GM15510 (cell line): Measurements from ENCODE around the gene TMEM134.

Experiments used
- POLR2A ChIP-seq: IDR thresholded peaks from 3 replicates; pipeline ENCODE4 v1.6.1; 2011; ENCODE audit warnings: borderline replicate concordance; ENCODE audit not compliant: insufficient read length; ENCODE audit errors: extremely low read depth

TMEM134 gene

DNA sequence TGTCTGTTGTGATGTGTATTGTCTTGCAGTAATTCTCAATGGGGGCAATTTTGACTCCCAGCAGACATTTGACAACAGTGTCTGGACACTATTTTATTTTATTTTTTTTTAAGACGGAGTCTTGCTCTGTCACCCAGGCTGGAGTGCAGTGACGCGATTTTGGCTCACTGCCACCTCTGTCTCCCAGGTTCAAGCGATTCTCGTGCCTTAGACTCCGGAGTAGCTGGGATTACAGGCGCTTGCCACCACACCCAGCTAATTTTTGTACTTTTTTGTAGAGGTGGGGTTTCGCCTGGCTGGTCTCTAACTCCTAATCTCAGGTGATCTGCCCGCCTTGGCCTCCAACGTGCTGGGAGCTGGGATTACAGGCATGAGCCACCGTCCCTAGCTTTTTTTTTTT is 39.3 kb downstream of the TMEM134 start:
- no peak for TF ChIP-seq POLR2A

DNA sequence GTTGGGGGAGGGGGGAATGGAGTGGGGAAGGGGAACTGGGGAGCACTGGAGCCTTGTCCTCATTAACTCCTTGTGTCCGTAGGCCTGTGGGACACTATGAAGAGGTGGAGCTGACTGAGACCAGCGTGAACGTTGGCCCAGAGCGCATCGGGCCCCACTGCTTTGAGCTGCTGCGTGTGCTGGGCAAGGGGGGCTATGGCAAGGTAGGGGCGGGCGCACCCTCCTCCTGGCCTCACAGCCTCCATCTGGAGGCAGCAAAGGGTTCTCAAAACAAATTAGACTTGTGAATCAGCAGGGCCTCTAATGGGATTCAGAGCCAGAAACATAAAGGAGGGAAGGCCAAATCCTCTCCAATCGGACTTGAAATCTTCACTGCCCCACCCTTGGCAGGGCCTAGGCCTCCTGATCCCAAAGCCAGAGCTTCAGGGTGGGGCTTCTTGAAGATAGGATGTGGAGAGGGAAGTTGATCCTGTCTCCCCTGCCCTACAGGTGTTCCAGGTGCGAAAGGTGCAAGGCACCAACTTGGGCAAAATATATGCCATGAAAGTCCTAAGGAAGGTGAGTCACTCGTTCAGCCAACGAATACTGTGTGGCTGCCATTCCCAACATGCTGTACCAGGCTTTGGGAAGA is 39.9 kb downstream of the TMEM134 start:
- TF ChIP-seq POLR2A: no peak

DNA sequence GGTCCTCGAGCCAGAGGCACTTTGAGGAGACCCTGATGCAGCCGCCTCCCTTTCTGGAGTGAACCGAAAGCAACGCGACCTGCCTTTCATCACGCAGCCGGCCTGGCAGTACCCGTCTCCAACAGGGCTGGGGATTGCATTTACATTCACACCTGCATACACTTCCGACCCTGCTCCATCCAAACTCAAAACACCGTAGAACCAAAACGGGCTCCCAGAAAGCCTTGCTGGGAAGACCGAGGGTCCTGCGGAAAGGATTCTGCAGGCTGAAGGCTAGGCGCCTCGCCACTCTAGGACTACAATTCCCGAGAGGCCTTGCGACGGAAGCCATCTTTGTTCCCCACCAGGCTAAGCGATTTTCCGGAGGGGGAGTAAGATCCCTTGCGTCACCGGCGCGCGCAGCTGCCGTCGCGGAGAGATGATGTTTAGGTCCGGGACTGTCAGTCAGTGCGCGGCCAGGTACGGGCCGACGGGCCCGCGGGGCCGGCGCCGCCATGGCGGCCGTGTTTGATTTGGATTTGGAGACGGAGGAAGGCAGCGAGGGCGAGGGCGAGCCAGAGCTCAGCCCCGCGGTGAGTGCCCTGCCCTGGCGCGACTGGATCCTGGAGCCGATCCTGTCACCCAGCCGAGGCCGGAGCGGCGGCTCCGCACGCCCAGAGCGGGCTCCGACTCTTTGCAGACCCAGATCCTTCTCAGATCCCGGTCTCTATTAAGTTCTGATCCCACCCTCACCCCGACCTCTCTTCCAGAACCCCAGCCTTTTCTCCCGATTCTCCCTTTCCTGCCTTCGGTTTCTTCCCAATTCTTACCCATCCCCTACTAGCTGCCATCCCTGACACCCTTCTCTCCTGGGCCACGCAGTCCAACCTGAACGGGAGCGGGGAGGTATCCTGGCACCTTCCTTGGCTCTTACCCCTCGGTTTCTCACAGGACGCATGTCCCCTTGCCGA is 40.7 kb downstream of the TMEM134 start, which contains the start of gene RPS6KB2:
TSS of gene RPS6KB2 (plus strand) at position 443 of the 950 bp plus-strand sequence. CDS start at position 495, 52 bp downstream.
- peak; percentile 90 for TF ChIP-seq POLR2A

DNA sequence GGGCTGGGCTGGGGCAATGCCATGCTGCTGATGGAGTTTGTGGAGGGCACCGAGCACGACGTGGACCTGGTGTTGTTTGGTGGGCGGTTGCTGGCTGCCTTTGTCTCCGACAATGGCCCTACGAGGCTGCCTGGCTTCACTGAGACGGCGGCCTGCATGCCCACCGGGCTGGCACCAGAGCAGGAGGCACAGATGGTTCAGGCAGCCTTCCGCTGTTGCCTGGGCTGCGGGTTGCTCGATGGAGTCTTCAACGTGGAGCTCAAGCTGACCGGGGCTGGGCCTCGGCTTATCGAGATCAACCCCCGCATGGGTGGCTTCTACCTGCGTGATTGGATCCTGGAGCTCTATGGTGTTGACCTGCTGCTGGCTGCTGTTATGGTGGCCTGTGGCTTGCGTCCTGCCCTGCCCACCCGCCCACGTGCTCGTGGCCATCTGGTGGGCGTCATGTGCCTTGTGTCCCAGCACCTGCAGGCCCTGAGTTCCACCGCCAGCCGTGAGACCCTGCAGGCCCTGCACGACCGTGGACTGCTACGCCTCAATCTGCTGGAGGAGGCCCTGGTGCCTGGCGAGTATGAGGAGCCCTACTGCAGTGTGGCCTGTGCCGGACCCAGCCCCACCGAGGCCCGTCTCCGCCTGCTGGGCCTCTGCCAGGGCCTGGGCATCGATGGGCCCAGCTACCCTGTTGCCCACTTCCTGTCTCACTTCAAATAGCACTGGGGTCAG is 45.0 kb downstream of the TMEM134 start:
- no peak for TF ChIP-seq POLR2A

DNA sequence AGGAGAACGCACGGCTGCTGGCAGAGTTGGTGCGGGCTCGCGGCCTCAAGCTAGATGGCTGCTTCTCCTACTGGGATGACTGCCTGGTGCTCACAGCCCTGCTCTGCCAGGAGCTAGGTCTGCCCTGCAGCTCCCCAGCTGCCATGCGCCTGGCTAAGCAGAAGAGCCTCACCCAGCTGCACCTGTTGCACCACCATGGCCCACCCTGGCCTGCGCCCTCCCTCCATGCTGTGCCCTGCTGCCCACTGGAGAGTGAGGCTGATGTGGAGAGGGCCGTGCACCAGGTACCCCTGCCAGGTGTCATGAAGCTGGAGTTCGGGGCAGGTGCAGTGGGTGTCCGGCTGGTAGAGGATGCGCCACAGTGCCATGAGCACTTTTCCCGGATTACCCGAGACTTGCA is 45.6 kb downstream of the TMEM134 start:
- no peak for TF ChIP-seq POLR2A

DNA sequence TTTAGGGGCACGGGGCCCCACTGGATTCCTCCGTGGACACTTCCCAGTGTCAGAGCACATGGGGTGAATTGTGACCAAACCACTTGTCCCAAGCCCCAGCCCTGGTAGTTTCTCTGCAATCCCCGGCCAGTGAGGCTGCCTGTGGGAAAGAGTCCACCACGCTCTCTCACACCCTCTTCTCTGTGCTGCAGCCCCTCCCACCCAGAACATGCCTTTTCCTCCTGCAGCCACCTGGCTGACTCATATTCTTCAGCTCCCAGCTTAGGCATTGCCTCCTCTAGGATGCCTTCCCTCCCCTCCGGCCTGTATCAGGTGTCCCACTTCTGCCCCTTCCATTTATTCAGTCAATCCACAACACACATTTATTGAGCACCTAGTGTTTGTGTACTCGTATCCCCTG is 46.2 kb downstream of the TMEM134 start:
- TF ChIP-seq POLR2A: no peak

DNA sequence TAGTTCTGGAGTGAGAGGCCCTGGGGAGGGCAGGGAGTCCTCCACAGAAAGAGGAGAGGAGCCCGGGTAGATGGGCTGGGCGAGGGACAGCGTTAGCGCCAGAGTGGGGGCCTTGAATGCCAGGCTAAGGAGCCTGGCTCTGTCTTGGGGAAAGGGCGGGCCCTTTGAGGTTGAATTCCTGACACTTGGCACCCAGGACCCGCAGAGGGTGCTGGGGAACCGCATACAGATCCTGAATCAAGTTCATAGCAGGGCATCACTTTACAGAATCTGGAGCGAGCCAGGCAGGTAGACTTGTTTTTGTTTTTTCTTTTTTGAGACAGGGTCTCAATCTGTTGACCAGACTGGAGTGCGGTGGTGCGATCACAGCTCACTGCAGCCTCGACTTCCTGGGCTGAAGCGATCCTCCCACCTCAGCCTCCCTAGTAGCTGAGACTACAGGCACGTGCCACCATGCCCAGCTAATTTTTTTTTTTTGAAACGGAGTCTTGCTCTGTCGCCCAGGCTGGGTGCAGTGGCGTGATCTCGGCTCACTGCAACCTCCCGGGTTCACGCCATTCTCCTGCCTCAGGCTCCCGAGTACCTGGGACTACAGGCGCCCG is 47.5 kb downstream of the TMEM134 start:
- TF ChIP-seq POLR2A: no peak

DNA sequence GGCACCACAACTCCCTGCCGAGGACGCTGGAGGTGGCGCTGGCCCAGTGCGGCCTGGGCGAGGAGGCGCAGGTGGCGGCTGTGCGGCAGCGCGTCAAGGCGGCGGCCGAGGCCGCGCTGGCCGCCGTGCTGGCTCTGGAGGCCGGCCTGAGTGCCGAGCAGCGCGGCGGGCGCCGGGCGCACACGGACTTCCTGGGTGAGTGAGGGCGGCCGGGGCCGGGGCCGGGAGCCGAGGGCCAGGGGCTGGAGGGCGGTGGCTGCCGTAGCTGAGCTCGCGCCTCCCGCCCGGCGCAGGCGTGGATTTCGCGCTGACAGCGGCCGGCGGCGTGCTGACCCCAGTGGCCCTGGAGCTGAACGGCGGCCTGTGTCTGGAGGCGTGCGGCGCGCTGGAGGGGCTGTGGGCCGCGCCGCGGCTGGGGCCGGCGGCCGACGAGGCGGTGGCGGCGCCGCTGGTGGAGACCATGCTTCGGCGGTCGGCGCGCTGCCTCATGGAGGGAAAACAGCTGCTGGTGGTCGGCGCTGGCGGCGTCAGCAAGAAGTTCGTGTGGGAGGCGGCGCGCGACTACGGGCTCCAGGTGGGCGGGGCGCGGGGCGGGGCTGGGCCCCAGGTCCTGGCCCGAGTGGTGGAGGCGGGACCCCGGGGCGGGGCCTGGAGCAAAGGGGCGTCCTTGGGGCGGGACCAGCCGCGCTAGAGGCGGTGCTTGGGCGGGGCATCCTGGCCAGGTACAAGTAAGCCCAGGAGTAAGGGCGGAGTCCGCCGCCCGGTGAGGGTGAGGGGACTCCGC is 48.2 kb downstream of the TMEM134 start:
- TF ChIP-seq POLR2A: peak; percentile 69

DNA sequence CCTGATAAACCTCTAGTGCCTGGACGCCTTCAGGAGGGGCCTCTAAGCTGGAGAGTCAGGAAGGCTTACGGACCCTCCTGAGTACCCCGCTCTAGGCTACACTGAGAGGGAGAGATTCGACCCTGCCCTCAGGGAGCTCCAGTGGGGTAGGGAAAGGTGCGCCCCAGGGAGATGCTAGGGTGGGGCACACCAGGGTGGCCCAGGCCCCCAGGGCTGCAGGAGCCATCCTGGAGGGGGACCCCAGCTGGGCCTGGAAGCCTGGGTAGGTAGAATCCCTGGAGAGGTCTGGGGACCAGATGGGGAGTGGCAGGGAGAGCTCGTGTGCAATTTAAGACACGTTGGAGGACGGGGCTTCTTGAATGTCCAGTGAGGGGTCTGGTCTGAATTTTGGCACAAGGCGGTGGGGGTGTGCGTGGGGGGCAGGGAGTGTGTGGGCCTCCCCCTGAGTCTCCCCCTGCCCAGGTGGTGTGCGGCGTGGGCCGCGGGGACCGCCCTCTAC is 48.9 kb downstream of the TMEM134 start:
- TF ChIP-seq POLR2A: no peak

DNA sequence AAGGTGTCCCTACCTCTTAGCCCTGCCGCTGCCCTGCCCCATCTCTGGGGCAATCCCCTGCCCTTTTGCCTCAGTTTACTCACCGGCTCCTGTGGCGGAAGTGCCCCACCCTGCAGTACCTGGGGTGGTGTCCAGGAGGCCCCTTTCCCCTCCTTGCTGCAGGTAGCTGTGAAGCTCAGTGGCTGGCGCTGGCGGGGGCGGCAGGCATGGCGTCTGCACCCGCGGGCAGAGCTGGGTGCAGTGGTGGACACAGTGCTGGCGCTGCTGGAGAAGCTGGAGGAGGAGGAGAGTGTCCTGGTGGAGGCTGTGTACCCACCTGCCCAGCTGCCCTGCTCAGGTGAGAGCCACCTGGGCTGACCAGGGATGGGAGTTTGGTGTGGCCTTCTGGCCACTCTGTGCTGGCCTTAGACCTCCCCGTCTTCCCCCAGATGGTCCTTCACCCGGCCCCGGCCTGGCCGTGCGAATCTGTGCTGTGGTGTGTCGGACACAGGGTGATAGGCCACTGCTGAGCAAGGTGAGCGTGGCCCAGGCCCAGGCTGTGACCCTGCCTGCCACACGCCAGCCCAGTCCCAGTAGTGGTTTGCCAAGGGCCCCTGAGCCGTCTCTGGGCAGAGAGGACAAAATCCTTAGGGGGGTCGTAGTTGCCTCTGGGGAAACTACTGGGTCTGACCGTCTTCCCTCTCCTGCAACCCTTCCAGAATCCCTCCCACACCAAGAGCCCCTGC is 49.6 kb downstream of the TMEM134 start:
- TF ChIP-seq POLR2A: no peak

DNA sequence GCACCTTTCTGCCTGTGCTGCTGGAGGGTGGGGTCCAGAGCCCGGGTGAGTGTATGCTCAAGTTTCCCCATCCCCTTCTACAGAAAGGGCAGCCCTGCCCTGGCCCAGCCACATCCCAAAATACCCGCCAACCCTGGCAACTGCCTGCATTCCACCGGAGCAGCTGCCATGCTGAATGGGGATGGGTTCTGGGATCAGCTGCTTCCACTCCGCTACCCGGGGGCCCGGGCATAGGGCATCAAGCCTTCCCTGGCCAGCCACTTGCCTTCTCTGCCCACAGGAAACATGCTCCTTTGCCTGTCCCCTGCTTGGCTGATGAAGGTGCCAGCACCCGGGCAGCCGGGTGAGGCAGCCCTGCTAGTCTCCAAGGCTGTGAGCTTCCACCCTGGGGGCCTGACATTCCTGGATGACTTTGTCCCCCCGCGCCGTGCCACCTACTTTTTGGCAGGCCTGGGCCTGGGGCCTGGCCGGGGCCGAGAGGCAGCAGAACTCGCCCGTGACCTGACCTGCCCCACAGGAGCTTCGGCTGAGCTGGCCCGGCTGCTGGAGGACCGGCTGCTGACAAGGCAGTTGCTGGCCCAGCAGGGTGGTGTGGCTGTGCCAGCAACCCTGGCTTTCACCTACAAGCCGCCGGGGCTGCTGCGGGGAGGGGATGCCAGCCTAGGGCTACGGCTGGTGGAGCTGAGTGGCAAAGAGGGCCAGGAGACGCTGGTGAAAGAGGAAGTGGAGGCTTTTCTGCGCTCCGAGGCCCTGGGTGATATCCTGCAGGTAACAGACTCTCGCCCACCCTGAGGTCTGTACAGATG is 50.4 kb downstream of the TMEM134 start:
- TF ChIP-seq POLR2A: no peak

DNA sequence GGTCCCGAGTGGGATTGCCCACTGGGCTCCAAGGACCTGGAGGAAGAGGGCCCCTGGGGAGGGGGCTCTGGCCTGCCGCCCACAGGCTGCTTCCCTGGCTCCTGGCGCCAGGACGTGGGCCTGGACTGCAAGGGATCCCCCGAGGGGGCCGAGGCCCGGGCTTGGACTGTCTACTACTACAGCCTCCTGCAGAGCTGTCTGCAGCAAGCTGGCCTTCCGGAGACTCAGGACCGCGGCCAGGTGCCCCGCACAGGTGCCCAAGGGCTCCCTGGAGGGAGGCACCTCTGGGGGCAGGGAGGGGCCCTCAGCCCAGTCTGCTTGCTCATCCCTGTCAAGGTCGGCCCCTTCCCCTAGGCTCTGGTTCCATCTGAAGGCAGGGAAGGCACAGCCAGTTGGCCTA is 51.6 kb downstream of the TMEM134 start:
- no peak for TF ChIP-seq POLR2A
